Measurements from ENCODE around the gene ACSL3.

The ACSL3 gene

GRCh38 chr2:222837643-222838056 is 23.2 kb upstream of the ACSL3 start:
- Histone ChIP-seq H3K79me2 (ENCODE audit: low read length) (no peaks in the 10 kb centered on the region), H3K9ac (ENCODE audit: low read length) (no peak overlapping the region), H3K4me3 (ENCODE audit: low read length) (no peak overlapping the region), H3K9me2 (replicated peaks; ENCODE audit: insufficient read depth, low read length) (no peaks in the 10 kb centered on the region), H3K27ac (ENCODE audit: low read length) (no peak overlapping the region), H3K9me3 (replicated peaks; ENCODE audit: insufficient read depth, low read length) (no peaks in the 10 kb centered on the region), H3K27me3 (replicated peaks; ENCODE audit: insufficient read depth, low read length) (no peaks in the 10 kb centered on the region), H3K4me2 (ENCODE audit: low read depth, low read length) (no peak overlapping the region), H4K20me1 (ENCODE audit: insufficient read depth, low read length) (no peaks in the 10 kb centered on the region), H3F3A (ENCODE audit: insufficient read depth, low read length) (no peaks in the 10 kb centered on the region), H2AFZ (ENCODE audit: low read length) (no peak overlapping the region), H3K36me3 (replicated peaks; ENCODE audit: insufficient read depth, low read length) (no peaks in the 10 kb centered on the region), H3K4me1 (ENCODE audit: low read length) (no peaks in the 10 kb centered on the region)
- TF ChIP-seq, protein P1, sequence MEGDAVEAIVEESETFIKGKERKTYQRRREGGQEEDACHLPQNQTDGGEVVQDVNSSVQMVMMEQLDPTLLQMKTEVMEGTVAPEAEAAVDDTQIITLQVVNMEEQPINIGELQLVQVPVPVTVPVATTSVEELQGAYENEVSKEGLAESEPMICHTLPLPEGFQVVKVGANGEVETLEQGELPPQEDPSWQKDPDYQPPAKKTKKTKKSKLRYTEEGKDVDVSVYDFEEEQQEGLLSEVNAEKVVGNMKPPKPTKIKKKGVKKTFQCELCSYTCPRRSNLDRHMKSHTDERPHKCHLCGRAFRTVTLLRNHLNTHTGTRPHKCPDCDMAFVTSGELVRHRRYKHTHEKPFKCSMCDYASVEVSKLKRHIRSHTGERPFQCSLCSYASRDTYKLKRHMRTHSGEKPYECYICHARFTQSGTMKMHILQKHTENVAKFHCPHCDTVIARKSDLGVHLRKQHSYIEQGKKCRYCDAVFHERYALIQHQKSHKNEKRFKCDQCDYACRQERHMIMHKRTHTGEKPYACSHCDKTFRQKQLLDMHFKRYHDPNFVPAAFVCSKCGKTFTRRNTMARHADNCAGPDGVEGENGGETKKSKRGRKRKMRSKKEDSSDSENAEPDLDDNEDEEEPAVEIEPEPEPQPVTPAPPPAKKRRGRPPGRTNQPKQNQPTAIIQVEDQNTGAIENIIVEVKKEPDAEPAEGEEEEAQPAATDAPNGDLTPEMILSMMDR (IDR thresholded peaks at IDR 0.05; ENCODE audit: low read length): no peak
- TF ChIP-seq EZH2 (optimal IDR thresholded peaks at IDR 0.05; ENCODE audit: low read depth, low read length): no peak
- TF ChIP-seq EZH2phosphoT487 (IDR thresholded peaks at IDR 0.05; ENCODE audit: low read length): no peak
- DNase-seq: no peak

DNA sequence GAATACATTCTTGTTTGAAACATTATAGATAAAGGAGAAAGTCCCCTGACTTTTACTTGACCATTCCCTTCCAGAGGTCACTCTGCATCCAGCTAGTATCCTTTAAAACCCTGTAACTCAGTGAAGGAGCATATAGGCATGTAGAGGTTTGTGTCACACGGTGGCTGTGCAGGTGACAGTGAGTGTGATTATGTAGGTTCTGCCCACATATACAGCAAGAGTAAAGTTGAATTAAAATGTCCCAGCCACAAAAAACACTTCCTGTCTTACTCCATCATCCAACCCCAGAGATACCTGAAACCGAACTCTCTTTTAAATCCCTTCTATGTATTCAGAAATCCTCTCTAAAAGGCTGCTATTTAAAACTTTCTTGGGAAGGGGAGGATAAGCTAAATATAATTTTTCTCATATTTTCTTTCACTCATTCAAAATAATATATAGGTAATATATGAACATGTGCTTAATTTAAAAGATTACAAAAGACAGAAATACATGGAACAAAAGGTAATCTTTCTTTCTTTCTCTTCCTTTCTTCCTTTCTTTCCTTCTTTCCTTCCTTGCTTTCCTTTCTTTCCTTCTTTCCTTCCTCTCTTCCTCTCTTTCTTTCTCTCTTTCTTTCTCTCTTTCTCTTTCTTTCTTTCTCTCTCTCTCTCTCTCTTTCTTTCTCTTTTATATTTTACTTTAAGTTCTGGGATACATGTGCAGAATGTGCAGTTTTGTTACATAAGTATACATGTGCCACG is 20.6 kb upstream of the ACSL3 start:
- Histone ChIP-seq H3F3A (ENCODE audit: insufficient read depth, low read length) (no peaks in the 10 kb centered on the region), H3K4me2 (ENCODE audit: low read depth, low read length) (no peak overlapping the region), H3K9me2 (replicated peaks; ENCODE audit: insufficient read depth, low read length) (no peaks in the 10 kb centered on the region), H3K4me3 (ENCODE audit: low read length) (no peak overlapping the region), H3K4me1 (ENCODE audit: low read length) (no peaks in the 10 kb centered on the region), H3K27ac (ENCODE audit: low read length) (no peak overlapping the region), H3K9me3 (replicated peaks; ENCODE audit: insufficient read depth, low read length) (no peaks in the 10 kb centered on the region), H3K27me3 (replicated peaks; ENCODE audit: insufficient read depth, low read length) (no peaks in the 10 kb centered on the region), H3K36me3 (replicated peaks; ENCODE audit: insufficient read depth, low read length) (no peaks in the 10 kb centered on the region), H3K9ac (ENCODE audit: low read length) (no peak overlapping the region), H3K79me2 (ENCODE audit: low read length) (no peaks in the 10 kb centered on the region), H4K20me1 (ENCODE audit: insufficient read depth, low read length) (no peaks in the 10 kb centered on the region), H2AFZ (ENCODE audit: low read length) (no peak overlapping the region)
- DNase-seq: no peak
- no peak for TF ChIP-seq EZH2phosphoT487 (IDR thresholded peaks at IDR 0.05; ENCODE audit: low read length)
- TF ChIP-seq EZH2 (optimal IDR thresholded peaks at IDR 0.05; ENCODE audit: low read depth, low read length): no peak
- TF ChIP-seq, protein P1 (IDR thresholded peaks at IDR 0.05; ENCODE audit: low read length): no peak

DNA sequence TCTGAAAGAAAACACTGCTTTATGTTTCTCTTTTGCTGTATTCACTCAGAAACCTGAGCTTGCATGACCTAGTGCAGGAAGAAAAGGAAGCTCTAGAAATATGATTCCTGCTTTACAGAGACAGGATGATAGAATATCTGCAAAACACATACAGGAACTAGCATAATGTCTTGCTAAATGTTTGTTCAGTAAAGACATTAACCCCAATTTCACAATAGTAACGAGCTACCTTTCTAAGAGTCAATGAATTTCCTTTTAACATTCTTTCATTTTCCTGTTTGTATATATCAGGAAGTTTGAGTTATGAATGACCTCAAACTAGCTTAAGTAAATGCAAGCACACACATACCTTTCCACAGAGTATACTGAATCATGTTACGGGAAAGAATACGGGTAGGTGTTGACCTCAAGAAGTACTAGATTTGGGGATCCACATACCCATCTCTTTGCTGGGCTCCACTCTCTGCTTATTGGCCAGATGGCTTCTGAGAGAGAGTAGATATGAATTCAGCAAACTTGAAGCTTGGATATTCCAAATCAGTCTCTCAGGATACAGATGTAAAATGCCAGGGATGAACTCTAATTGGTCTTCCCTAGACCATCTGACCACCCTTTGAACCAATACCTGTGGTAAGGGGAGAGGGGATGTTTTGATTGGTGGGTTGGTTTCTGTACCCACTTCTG is 18.2 kb upstream of the ACSL3 start:
- Histone ChIP-seq H3K4me2 (ENCODE audit: low read depth, low read length) (no peak overlapping the region), H2AFZ (ENCODE audit: low read length) (no peak overlapping the region), H3K27ac (ENCODE audit: low read length) (no peak overlapping the region), H3K4me3 (ENCODE audit: low read length) (no peak overlapping the region), H3K27me3 (replicated peaks; ENCODE audit: insufficient read depth, low read length) (no peaks in the 10 kb centered on the region), H3K79me2 (ENCODE audit: low read length) (no peaks in the 10 kb centered on the region), H3K4me1 (ENCODE audit: low read length) (no peaks in the 10 kb centered on the region), H3K36me3 (replicated peaks; ENCODE audit: insufficient read depth, low read length) (no peaks in the 10 kb centered on the region), H3K9me3 (replicated peaks; ENCODE audit: insufficient read depth, low read length) (no peaks in the 10 kb centered on the region), H3F3A (ENCODE audit: insufficient read depth, low read length) (no peaks in the 10 kb centered on the region), H3K9me2 (replicated peaks; ENCODE audit: insufficient read depth, low read length) (no peaks in the 10 kb centered on the region), H3K9ac (ENCODE audit: low read length) (no peak overlapping the region), H4K20me1 (ENCODE audit: insufficient read depth, low read length) (no peaks in the 10 kb centered on the region)
- no peak for DNase-seq
- TF ChIP-seq, protein P1 (IDR thresholded peaks at IDR 0.05; ENCODE audit: low read length): no peak
- TF ChIP-seq EZH2phosphoT487 (IDR thresholded peaks at IDR 0.05; ENCODE audit: low read length) (no peak), EZH2 (optimal IDR thresholded peaks at IDR 0.05; ENCODE audit: low read depth, low read length) (no peak)

Data from MM.1S (cell line).